Testis (tissue), 3 donors: ENCODE data around the gene BACE2. TPM values are rescaled to one million over a fixed set of nuclear protein-coding genes. Genes with fewer than 3 reads are reported as not detected.
"Not testable (repeated sequence)": the region's sequence is repeated elsewhere in the genome, so short reads cannot be mapped to it uniquely, and the experiment has no call there.

Experiments used
- DNase-seq: peaks from one replicate; pipeline ENCODE4 v3.0.0-alpha.2; 2019
- H3K27ac ChIP-seq, 2 donors: fragments of 200-600 bp; sonication (generic); one replicate each; pipeline ENCODE4 v1.5.1; 2019
- H3K27me3 ChIP-seq: fragments of 200-600 bp; sonication (generic); one replicate; pipeline ENCODE4 v1.5.1; 2019
- H3K36me3 ChIP-seq: fragments of 200-600 bp; sonication (generic); one replicate; pipeline ENCODE4 v1.5.1; 2017; ENCODE audit warnings: low read depth; ENCODE audit errors: missing control alignments
- H3K4me1 ChIP-seq: fragments of 200-600 bp; sonication (generic); one replicate; pipeline ENCODE4 v1.5.1; 2019
- H3K4me3 ChIP-seq, 2 donors: fragments of 200-600 bp; sonication (generic); one replicate each; pipeline ENCODE4 v1.5.1; 2017 to 2019
- H3K9me3 ChIP-seq: fragments of 200-600 bp; sonication (generic); one replicate; pipeline ENCODE4 v1.5.1; 2017
- CTCF ChIP-seq, 3 experiments: fragments of 450-650 bp in 2 of 3; fragments of 200-600 bp in 1 of 3; sonication (generic) in 1 of 3; IDR thresholded peaks; one replicate each; pipeline ENCODE4 v1.5.1; 2016 to 2019; ENCODE audit warnings: antibody characterized with exemption in 3 of 3, mild to moderate bottlenecking in 2 of 3, moderate library complexity in 1 of 3
- POLR2A ChIP-seq: fragments of 450-650 bp; IDR thresholded peaks from one replicate; pipeline ENCODE4 v1.6.1; 2017; ENCODE audit warnings: antibody characterized with exemption, mild to moderate bottlenecking, moderate library complexity
- WGBS, 2 donors: methylation state at CpG; one replicate each; pipeline ENCODE4 v1.1.5; 2018; 5-methylcytosine and 5-hydroxymethylcytosine counted together
- intact Hi-C: fragments of 100-400 bp; cut with DNase I; formaldehyde crosslinking; loops from one replicate; pipeline ENCODE4 v1.15.1; 2023; ENCODE audit warnings: low total_unique reads
- polyA plus RNA-seq: library from polyadenylated mRNA; stranded (reverse); fragments of 350-450 nt; fragmentation: Illumina TruSeq; extraction: RNeasy Lipid Tissue Mini Kit (QIAGEN cat#74804); gene quantifications from one replicate; pipeline ENCODE4 v1.2.3, GENCODE V29; 2014; ENCODE audit warnings: low read depth, low replicate concordance; ENCODE audit not compliant: insufficient read depth
- total RNA-seq, 2 donors: library from RNA; depleted of rRNA; stranded (reverse); fragments of >200 nt; gene quantifications; one replicate each; pipeline ENCODE4 v1.2.3, GENCODE V29; 2016

Gene BACE2
- total and polyA plus RNA-seq, 3 donors from 2014 or later = 17.4 to 28.6 (median 21.8) TPM

- TF ChIP-seq CTCF (IDR thresholded peaks at IDR 0.05) (no peak), POLR2A (no peak)
- intact Hi-C loops = no loop called here
- H3K36me3 ChIP-seq = no peaks in the 10 kb centered on the region
- H3K4me3 ChIP-seq = no peak overlapping the region
- DNase-seq = no peak
- H3K4me1 ChIP-seq = no peaks in the 10 kb centered on the region
- no peaks in the 10 kb centered on the region for H3K9me3 ChIP-seq
- no peak overlapping the region for H3K27ac ChIP-seq
- H3K27me3 ChIP-seq = no peaks in the 10 kb centered on the region
- 93 to 95% methylated on average over 6 of the region's 6 CpGs for WGBS, 2 donors
Measured at GRCh38 chr21:41188486-41189149, 20.7 kb downstream of the BACE2 start.

GRCh38 chr21:41189150-41189745 is 21.3 kb downstream of the BACE2 start:
- WGBS, 2 donors = 81 to 86% methylated on average over 1 of the region's 1 CpG
- H3K9me3 ChIP-seq = no peaks in the 10 kb centered on the region
- no peak overlapping the region for H3K27ac ChIP-seq
- intact Hi-C loops = no loop called here
- H3K4me3 ChIP-seq = no peak overlapping the region
- TF ChIP-seq POLR2A (no peak), CTCF (IDR thresholded peaks at IDR 0.05) (no peak)
- no peak for DNase-seq
- H3K27me3 ChIP-seq = no peaks in the 10 kb centered on the region
- H3K4me1 ChIP-seq = no peaks in the 10 kb centered on the region
- H3K36me3 ChIP-seq = no peaks in the 10 kb centered on the region

- WGBS, 2 donors = 77 to 86% methylated on average over 4 of the region's 4 CpGs
- intact Hi-C loops, H3K36me3 ChIP-seq: not testable (repeated sequence)
Measured at GRCh38 chr21:41192552-41192951, 24.6 kb downstream of the BACE2 start.

GRCh38 chr21:41195311-41195710 is 27.4 kb downstream of the BACE2 start:
- Histone ChIP-seq H3K4me1 (no peaks in the 10 kb centered on the region), H3K9me3 (no peaks in the 10 kb centered on the region), H3K27me3 (no peaks in the 10 kb centered on the region), H3K36me3 (no peaks in the 10 kb centered on the region), H3K27ac (no peak overlapping the region), H3K4me3 (no peak overlapping the region)
- WGBS, 2 donors = 95 to 97% methylated on average over 5 of the region's 5 CpGs
- intact Hi-C loops = no loop called here
- no peak for DNase-seq
- TF ChIP-seq CTCF (IDR thresholded peaks at IDR 0.05) = no peak
- no peak for TF ChIP-seq POLR2A

More at GRCh38 chr21:41192552-41192951, 24.6 kb downstream of the BACE2 start:
- not testable (repeated sequence) for H3K27ac ChIP-seq, H3K27me3 ChIP-seq, H3K4me3 ChIP-seq, DNase-seq, H3K4me1 ChIP-seq, H3K9me3 ChIP-seq

DNA sequence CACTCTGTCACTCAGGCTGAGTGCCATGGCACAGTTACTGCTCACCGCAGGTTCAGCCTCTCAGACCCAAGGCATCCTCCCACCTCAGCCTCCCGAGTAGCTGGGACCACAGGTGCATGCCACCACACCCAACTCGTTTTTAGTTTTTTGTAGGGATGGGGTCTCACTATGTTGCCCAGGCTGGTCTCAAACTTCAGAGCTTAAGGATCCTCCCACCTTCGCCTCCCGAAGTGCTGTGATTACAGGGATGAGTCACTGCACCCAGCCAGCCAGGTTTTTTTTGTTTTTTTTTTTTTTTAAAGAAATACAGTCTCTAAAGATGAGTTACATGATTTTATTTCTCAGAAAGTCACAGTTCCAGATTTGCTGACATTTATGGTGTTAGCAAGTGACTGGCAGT is 29.0 kb downstream of the BACE2 start:
- H3K4me1 ChIP-seq = no peaks in the 10 kb centered on the region
- no peaks in the 10 kb centered on the region for H3K36me3 ChIP-seq
- WGBS, 2 donors = 60 to 73% methylated on average over 5 of the region's 5 CpGs
- TF ChIP-seq CTCF (IDR thresholded peaks at IDR 0.05) (no peak), POLR2A (no peak)
- intact Hi-C loops = no loop called here
- no peaks in the 10 kb centered on the region for H3K27me3 ChIP-seq
- no peak overlapping the region for H3K4me3 ChIP-seq
- DNase-seq = no peak
- no peaks in the 10 kb centered on the region for H3K9me3 ChIP-seq
- no peak overlapping the region for H3K27ac ChIP-seq
